AG10803 (cell line): ENCODE results near the gene SORL1-AS1.

Source experiments
- DNase-seq: peaks from one replicate; pipeline ENCODE4 v3.0.0; 2010; ENCODE audit warnings: low read depth
- H3K4me3 ChIP-seq: 2 replicates; pipeline ENCODE4 v1.5.1; 2011; ENCODE audit warnings: mild to moderate bottlenecking, low read length, control low read depth
- CTCF ChIP-seq: conservative IDR thresholded peaks from 2 replicates; pipeline ENCODE4 v1.5.1; 2011; ENCODE audit warnings: mild to moderate bottlenecking, low read length, control low read depth, inconsistent platforms

Gene SORL1-AS1

GRCh38 chr11:121446752-121447156 is 6.0 kb downstream of the SORL1-AS1 start:
- DNase-seq: peak; percentile 6
- no peak overlapping the region for H3K4me3 ChIP-seq
- peak; percentile 37; the same call in 1 of the 2 replicates for TF ChIP-seq CTCF

GRCh38 chr11:121445071-121445768 is 7.5 kb downstream of the SORL1-AS1 start:
- no peak for TF ChIP-seq CTCF
- no peak for DNase-seq
- H3K4me3 ChIP-seq: no peak overlapping the region

GRCh38 chr11:121444526-121444925 is 8.2 kb downstream of the SORL1-AS1 start:
- no peak overlapping the region for H3K4me3 ChIP-seq
- no peak for DNase-seq
- TF ChIP-seq CTCF: no peak

- no peak for DNase-seq
- H3K4me3 ChIP-seq: no peak overlapping the region
- no peak for TF ChIP-seq CTCF
Observed at GRCh38 chr11:121443688-121444275, 9.0 kb downstream of the SORL1-AS1 start.

- no peak for DNase-seq
- no peak for TF ChIP-seq CTCF
Observed at GRCh38 chr11:121441521-121441920, 11.2 kb downstream of the SORL1-AS1 start.

GRCh38 chr11:121439759-121440158 is 13.0 kb downstream of the SORL1-AS1 start:
- no peak for TF ChIP-seq CTCF
- DNase-seq: no peak
- no peak overlapping the region for H3K4me3 ChIP-seq

More at GRCh38 chr11:121441521-121441920, 11.2 kb downstream of the SORL1-AS1 start:
- no peak overlapping the region for H3K4me3 ChIP-seq

- no peak for DNase-seq
- no peak overlapping the region for H3K4me3 ChIP-seq
- no peak for TF ChIP-seq CTCF
Observed at GRCh38 chr11:121439337-121439736, 13.4 kb downstream of the SORL1-AS1 start.
